ENCODE data around the gene GORASP2.

DNA sequence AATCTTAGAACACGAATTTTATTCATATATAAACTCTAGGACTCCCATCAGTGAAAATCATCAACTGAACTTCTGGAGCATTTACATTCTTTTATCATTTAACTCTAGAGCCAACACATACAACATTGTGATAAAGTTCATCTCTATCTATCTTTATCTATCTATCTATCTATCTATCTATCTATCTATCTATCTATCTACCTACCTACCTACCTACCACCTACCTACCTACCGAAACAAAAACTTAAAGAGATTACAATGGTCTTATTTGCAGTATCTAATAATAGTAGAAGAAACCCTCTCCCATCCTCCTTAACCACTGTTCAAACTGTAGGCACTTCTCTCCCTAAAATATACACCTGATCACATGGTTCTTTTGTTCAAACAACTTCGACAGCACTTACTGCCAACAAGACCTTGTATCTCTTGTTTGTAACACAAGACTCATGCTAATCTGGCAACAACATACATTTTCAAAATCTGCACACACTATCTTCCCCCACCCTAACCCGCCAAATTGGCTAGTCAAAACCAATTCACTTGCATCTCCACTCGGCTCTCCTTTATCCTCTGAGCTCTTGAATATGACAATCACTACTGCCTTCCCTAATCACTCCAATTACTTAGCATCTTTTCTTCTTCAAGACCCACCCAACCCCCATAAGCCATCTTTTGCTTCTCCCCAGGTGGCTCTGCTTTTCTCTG lies 69.0 kb downstream of the GORASP2 start:
- TF ChIP-seq SRF (IDR thresholded peaks at IDR 0.05; ENCODE audit: low read depth, low read length) (no peak), JUN (IDR thresholded peaks at IDR 0.05; ENCODE audit: low read depth, low read length) (no peak), POLR2AphosphoS5 (IDR thresholded peaks at IDR 0.05; ENCODE audit: low read depth, low read length) (no peak), POLR2A (IDR thresholded peaks at IDR 0.05; ENCODE audit: control extremely low read depth in 1 of 2, low read depth in 2 of 2, low read length in 2 of 2) (no peak), TBP (IDR thresholded peaks at IDR 0.05; ENCODE audit: low read depth, low read length) (no peak), RAD21 (IDR thresholded peaks at IDR 0.05 in 1 of 2, conservative IDR thresholded peaks at IDR 0.05 in 1 of 2; ENCODE audit: low read depth in 2 of 2, low read length in 2 of 2) (no peak), CBX5 (IDR thresholded peaks at IDR 0.05; ENCODE audit: low read depth, low read length) (no peak), RXRA (IDR thresholded peaks at IDR 0.05; ENCODE audit: insufficient read depth, low read depth, low read length) (no peak), EZH2 (IDR thresholded peaks at IDR 0.05; ENCODE audit: low read depth, low read length, severe bottlenecking) (no peak), SIX5 (IDR thresholded peaks at IDR 0.05; ENCODE audit: low read depth, low read length) (no peak), BRCA1 (IDR thresholded peaks at IDR 0.05; ENCODE audit: low read depth, low read length) (no peak)
- TF ChIP-seq, protein P1, sequence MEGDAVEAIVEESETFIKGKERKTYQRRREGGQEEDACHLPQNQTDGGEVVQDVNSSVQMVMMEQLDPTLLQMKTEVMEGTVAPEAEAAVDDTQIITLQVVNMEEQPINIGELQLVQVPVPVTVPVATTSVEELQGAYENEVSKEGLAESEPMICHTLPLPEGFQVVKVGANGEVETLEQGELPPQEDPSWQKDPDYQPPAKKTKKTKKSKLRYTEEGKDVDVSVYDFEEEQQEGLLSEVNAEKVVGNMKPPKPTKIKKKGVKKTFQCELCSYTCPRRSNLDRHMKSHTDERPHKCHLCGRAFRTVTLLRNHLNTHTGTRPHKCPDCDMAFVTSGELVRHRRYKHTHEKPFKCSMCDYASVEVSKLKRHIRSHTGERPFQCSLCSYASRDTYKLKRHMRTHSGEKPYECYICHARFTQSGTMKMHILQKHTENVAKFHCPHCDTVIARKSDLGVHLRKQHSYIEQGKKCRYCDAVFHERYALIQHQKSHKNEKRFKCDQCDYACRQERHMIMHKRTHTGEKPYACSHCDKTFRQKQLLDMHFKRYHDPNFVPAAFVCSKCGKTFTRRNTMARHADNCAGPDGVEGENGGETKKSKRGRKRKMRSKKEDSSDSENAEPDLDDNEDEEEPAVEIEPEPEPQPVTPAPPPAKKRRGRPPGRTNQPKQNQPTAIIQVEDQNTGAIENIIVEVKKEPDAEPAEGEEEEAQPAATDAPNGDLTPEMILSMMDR (IDR thresholded peaks at IDR 0.05; ENCODE audit: control extremely low read depth in 1 of 3, insufficient read depth in 1 of 3, low read depth in 1 of 3, low read length in 3 of 3), result no peak

All from H1 (cell line).